ENCODE measurements around the gene MROH2A.
"Not testable (repeated sequence)": the region's sequence is repeated elsewhere in the genome, so short reads cannot be mapped to it uniquely, and the experiment has no call there.

Gene MROH2A, protein sequence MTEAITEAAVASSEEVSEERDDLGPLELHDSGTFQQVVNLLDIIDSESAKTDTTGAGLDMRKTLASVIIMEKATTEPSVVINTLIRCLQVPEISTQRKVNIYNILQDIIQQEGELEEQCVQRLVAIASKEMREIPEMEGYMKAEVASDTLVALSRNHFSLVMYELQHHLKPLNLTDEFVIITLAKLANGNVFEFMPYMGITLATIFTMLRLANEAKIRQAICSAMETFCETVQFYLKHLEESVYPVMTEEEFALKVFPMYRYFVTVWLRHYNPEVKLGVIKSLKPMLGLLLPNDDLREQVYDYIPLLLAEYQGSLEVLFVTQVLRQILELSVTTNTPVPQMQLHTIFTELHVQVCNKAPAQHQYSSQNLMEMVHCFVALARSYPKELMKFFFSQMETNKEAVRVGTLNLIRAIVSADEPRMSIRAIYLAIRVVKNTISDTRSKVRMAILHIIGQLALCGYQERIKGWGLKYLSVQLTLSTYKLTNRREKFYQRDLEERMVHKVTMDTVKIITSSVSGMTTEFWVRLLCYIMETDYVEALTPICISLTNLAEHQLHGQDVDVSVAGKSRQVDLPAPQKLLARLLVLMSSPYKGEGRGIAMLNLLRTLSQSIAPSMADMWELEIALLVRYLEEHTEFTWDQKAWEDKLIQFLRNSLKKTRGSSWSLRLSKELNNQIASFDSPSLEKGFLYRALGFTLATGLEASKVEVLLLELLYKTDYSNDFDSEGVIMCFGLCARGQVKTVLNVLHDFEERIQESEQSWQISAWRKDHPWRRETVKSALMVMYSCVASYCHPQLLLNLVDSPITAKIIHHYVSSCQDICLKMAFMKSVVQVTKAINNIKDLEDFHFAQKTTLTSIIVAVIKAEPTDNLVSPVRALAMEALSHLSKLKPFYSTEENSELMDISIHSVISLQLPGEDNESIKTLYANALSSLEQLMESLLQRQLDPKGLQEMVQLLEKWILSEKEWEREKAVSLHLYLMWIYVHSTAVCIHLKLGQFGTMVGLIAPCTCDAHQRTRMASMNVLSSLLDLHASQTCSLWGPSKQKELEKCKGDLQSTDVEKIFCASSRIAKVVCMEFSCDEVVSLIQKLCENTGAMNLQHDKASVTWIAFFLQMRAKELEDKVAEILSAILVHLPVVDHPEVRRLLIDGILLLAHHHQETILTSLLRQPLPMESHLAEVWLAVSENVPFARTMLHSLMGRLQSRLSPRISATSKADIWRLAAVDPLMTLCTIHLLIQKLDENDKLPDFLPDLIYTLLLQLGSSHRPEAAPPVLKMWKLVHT (N-terminal part only)

GRCh38 chr2:233778030-233778429, at the start of gene MROH2A:
TSS of gene MROH2A (plus strand) at chr2:233778330. CDS start at chr2:233779359, 1,029 bp downstream.
- no peak for DNase-seq

DNA sequence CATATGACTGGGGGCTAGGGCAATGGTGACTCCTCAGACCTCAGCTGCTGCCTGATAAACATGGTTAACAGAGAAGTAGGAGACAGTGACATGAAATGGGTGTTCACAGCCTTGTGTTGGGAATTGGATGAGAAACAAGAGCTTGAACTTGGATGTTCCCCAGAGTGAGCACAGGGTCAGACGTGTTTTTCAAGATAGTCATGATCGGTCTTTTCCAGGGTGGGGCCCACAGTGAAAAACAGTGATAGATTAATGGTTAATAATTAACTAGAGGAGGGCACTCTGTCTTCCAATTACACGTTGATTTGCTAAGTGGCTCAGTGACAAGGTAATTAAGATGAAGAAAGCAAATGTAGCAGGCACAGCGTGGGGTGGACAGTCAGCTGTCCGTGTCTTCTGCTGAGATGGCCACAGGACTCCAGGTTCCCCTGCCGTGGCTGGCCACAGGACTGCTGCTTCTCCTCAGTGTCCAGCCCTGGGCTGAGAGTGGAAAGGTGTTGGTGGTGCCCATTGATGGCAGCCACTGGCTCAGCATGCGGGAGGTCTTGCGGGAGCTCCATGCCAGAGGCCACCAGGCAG, 49.3 kb upstream of the MROH2A start, which contains the start of gene UGT1A3:
UGT1A3 (plus strand) TSS at position 320 of the 579 bp plus-strand sequence; CDS start at position 405, 85 bp downstream.
- DNase-seq: no peak

DNA sequence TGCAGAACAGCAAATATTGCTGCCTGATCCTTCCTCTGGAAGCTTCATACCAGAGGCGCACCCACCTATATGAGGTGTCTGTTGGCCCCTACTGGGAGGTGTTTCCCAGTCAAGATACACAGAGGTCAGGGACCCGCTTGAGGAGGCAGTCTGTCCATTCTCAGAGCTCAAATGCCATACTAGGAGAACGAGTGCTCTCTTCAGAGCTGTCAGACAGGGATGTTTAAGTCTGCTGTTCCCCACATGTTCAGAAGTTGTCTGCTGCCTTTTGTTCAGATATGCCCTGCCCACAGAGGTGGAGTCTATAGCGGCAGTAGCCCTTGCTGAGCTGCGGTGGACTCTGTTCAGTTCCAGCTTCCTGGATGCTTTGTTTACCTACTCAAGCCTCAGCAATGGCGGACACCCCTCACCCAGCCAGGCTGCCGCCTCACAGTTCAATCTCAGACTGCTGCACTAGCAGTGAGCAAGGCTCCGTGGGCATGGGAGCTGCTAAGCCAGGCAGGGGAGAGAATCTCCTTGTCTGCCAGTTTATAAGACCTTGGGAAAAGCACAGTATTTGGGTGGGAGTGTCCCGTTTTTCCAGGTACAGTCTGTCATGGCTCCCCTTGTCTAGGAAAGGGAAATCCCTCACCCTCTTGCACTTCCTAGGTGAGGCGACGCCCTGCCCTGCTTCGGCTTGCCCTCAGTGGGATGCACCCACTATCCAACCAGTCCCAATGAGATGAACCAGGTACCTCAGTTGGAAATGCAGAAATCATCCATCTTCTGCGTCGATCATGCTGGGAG, 41.1 kb upstream of the MROH2A start:
- DNase-seq: not testable (repeated sequence)

DNA sequence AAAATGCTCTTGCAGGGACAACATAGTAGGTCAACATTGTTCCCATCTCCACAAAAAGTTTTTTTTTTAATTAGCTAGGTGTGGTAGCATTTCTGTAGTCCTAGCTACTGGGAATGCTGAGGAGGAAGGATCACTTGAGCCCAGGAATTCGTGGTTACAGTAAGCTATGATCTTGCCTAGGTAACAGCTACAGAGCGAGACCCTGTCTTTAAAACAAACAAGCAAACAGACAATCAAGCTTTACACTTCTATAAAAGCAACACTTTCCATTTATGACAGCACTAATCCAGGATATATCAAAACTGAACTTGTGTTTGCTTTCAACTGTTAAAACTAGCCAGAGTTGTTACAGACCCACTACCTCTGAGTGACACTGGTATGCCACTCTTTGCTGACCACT, 37.3 kb upstream of the MROH2A start:
- no peak for DNase-seq

GRCh38 chr2:233743464-233744259, 34.5 kb upstream of the MROH2A start:
- DNase-seq: no peak

DNA sequence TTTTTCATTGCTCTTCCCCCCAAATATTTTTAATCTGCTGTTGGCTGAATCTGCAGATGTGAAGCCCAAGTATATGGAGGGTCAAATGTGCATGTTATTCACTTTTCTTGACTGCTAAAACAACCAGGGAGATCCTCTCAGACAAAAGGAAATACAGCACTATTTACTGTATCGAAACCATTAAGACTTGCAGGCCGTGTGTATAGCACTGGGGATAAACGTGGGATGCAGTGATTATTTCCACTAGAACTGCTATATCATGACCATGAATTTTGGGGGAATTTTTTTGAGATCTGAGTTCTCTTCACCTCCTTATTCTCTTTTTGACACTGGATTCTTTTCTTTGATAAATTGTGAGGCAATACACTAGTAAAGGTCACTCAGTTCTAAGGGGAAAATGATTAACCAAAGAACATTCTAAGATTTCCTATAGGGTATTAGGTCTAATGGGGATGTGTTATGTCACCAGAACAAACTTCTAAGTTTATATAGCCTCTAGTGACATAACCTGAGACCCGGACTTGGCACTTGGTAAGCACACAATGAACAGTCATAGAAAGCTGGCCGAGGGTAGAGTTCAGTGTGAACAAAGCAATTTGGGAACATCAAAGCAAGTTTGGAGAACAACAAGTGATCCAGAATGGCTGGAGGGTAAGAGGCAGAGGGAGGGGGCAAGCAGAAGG, 32.9 kb upstream of the MROH2A start:
- DNase-seq: no peak

DNA sequence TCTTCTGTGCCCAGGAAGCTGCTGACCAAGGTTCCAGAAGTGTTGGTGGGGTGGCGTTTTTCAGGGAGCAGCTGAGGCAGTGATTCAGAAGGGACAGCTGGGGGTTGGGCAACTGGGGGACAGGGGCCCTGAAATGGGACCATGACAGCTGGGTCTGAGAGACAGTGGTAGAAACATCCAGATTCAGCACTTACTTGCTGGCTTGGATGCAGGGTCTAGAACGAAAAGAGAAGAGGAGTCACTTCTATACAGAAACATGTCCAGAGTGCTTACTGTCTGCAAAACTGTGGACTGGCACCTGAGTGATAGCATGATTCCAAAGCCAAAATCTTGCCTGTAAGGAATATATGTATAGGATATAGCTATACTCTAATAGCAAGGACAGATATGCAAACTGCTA, 32.3 kb upstream of the MROH2A start:
- not testable (repeated sequence) for DNase-seq

DNA sequence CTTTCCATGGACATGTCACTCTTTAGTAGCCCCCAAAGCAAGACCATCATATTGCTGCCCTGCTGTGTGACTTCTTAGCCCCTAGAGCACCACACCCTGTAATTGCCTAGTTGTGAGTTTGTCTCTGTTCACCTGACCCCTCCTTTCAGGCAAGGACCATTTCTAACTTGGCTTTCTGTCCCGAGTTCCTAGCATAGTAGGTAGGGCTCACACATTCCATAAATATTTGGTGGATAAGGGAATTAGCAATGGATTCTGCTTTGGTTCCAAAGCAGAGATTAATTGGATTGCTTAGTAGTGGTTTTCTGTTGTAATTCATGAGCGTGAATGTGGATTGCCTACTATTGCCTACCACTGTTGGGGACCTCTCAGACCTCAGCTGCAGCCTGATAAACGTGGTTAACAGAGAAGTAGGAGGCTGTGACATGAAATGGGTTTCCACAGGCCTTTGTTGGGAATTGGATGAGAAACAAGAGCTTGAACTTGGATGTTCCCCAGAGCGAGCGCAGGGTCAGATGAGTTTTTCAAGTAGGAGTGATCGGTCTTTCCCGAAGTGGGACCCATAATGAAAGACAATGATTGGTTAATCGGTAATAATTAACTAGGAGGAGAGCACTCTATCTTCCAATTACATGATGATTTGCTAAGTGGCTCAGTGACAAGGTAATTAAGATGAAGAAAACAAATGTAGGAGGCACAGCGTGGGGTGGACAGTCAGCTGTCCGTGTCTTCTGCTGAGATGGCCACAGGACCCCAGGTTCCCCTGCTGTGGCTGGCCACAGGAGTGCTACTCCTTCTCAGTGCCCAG, 31.5 kb upstream of the MROH2A start:
- DNase-seq: no peak

DNA sequence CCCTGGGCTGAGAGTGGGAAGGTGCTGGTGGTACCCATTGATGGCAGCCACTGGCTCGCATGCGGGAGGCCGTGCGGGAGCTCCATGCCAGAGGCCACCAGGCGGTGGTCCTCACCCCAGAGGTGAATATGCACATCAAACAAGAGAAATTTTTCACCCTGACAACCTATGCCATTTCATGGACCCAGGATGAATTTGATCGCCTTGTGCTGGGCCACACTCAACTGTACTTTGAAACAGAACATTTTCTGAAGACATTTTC, 30.9 kb upstream of the MROH2A start:
- DNase-seq: no peak

DNA sequence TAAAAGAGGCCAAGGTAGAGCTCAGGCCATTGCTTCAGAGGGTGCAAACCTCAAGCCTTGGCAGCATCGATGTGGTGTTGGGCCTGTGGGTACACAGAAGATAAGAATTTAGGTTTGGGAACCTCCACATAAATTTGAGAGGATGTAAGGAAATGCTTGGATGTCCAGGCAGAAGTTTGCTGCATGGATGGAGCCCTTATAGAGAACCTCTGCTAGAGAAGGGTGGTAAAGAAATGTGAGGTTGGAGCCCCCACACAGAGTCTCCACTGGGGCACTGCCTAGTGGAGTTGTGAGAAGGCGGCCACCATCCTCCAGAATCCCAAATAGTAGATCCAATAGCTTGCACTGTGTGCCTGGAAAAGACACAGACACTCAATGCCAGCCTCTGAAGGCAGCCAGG, 27.4 kb upstream of the MROH2A start:
- not testable (repeated sequence) for DNase-seq

DNA sequence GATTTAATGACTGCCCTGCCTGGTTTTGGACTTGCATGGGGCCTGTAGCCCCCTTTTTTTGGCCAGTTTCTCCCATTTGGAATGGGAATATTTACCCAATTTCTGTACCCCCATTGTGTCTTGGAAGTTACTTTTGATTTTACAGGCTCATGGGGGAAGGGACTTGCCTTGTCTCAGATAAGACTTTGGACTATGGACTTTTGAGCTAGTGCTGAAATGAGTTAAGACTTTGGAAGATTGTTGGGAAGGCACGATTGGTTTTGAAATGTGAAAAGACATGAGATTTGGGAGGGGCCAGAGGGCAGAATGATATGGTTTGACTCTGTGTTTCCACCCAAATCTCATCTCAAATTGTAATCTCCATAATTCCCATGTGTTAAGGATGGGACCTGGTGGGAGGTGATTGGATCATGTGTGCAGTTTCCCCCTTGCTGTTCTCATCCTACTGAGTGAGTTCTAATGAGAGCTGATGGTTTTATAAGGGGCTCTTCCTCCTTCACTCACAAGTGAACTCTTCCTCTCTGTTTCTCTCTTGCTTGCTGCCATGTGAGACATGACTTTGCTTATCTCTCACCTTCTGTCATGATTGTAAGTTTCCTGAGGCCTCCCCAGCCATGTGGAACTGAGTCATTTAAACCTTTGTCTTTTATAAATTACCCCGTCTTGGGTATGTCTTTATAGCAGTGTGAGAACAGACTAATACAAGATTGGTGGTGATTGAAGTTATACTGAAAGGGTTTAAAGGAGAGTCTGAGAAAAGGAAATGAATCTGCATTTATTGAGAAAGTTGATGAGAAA, 26.7 kb upstream of the MROH2A start:
- not testable (repeated sequence) for DNase-seq

- no peak for DNase-seq
Observed at GRCh38 chr2:233754872-233755611, 23.1 kb upstream of the MROH2A start.

DNA sequence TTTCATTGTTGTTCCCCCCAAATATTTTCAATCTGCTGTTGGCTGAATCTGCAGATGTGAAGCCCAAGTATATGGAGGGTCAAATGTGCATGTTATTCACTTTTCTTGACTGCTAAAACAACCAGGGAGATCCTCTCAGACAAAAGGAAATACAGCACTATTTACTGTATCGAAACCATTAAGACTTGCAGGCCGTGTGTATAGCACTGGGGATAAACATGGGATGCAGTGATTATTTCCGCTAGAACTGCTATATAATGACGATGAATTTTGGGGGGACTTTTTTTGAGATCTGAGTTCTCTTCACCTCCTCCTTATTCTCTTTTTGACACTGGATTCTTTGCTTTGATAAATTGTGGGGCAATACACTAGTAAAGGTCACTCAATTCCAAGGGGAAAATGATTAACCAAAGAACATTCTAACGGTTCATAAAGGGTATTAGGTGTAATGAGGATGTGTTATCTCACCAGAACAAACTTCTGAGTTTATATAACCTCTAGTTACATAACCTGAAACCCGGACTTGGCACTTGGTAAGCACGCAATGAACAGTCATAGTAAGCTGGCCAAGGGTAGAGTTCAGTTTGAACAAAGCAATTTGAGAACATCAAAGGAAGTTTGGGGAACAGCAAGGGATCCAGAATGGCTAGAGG, 21.6 kb upstream of the MROH2A start:
- DNase-seq: no peak

GRCh38 chr2:233758141-233758540, 20.0 kb upstream of the MROH2A start:
- no peak for DNase-seq

DNA sequence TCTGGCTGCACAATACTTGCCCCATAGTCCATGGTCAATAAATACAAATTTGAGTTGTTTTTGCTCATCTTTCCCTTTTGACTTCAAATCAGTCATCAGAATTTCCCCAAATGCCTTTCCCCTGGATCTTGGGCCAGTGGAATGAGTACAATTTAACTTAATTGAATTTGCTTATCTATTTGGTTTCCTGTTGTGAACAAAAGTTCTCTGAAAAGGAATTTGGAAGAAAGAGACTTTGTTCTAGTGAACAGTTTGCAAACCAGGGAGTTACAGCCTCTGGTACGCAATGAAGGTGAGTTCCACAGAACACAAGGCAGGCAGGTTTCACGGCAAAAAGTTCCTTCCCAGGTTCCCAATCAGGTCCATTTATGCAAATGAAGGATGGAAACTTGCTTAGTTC, 19.3 kb upstream of the MROH2A start:
- no peak for DNase-seq

DNA sequence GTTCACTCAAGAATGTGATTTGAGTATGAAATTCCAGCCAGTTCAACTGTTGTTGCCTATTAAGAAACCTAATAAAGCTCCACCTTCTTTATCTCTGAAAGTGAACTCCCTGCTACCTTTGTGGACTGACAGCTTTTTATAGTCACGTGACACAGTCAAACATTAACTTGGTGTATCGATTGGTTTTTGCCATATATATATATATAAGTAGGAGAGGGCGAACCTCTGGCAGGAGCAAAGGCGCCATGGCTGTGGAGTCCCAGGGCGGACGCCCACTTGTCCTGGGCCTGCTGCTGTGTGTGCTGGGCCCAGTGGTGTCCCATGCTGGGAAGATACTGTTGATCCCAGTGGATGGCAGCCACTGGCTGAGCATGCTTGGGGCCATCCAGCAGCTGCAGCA, 18.1 kb upstream of the MROH2A start, which contains the start of gene UGT1A1:
UGT1A1 (plus strand) TSS at position 228 of the 400 bp plus-strand sequence; CDS start at position 246, 18 bp downstream.
- DNase-seq: no peak
